ENCODE results near the gene SDHB. TPM values are rescaled to one million over a fixed set of nuclear protein-coding genes. Genes with fewer than 3 reads are reported as not detected.

Gene SDHB
- total RNA-seq, 4 donors from 2014 or later = 238 to 405 (median 328) TPM

DNA sequence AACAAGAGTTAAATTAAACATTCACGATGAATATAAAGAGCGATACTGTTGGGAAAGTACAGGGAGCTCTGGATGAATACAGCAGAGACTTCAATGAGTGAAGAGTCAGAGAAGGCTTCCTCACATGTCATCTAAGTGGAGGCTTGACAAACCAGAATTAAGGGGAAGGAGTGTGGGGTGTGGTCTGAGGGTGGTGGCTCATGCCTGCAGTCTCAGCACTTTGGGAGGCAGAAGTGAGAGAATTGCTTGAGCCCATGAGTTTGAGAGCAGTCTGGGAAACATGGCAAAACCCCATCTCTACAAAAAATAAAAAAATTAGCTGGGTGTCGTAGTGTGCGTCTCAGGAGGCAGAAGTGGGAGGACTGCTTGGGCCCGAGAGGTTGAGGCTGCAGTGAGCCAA lies 8.7 kb downstream of the SDHB start:
- ATAC-seq (no peak), DNase-seq (no peak)
- peak overlapping the region in 1 of 4 donors; percentile 1 for H3K4me3 ChIP-seq
- intact Hi-C loops (cut with DNase I; ENCODE audit: low total_unique reads) (no loop called here), in situ Hi-C loops (cut with MboI; ENCODE audit: low sequenced_read_pairs in 4 of 4) (loop anchor here in 3 of 4 donors (5.0 to 10.0 kb wide), 2 partner anchors 83 to 90 kb away; no protein-coding TSS in a partner anchor)
- H3K36me3 ChIP-seq = peaks cover 0 to 47% of the 10 kb centered on the region in 2 donors
- no peaks in the 10 kb centered on the region for H3K9me3 ChIP-seq
- H3K27ac ChIP-seq = peak overlapping the region in 3 of 4 donors; percentile 26 to 62 (median 40)
- H3K27me3 ChIP-seq = no peaks in the 10 kb centered on the region
- H3K4me1 ChIP-seq = peaks cover 9 to 24% of the 10 kb centered on the region in 2 donors
- TF ChIP-seq POLR2A (IDR thresholded peaks at IDR 0.05) = no peak
- TF ChIP-seq, protein P1, sequence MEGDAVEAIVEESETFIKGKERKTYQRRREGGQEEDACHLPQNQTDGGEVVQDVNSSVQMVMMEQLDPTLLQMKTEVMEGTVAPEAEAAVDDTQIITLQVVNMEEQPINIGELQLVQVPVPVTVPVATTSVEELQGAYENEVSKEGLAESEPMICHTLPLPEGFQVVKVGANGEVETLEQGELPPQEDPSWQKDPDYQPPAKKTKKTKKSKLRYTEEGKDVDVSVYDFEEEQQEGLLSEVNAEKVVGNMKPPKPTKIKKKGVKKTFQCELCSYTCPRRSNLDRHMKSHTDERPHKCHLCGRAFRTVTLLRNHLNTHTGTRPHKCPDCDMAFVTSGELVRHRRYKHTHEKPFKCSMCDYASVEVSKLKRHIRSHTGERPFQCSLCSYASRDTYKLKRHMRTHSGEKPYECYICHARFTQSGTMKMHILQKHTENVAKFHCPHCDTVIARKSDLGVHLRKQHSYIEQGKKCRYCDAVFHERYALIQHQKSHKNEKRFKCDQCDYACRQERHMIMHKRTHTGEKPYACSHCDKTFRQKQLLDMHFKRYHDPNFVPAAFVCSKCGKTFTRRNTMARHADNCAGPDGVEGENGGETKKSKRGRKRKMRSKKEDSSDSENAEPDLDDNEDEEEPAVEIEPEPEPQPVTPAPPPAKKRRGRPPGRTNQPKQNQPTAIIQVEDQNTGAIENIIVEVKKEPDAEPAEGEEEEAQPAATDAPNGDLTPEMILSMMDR (IDR thresholded peaks at IDR 0.05 in 4 of 5, conservative IDR thresholded peaks at IDR 0.05 in 1 of 5) = no peak

DNA sequence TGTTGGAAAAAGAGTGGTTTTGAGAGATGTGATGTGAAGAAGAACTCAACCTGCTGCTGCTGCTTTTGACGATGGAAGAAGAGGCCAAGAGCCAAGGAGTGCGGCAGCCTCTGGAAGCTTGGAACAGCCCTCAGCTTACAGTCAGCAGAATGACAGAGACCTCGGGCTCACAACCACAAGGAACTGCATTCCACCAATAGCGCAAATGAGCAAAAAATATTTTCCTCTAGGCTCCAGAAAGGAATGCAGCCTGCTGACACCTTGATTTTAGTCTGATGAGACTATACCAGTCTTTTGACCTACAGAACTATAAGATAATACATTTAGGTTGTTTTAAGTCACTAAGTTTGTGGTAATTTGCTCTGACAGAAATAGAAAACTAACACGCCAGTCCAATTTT lies 10.2 kb downstream of the SDHB start:
- DNase-seq (no peak), ATAC-seq (no peak)
- H3K9me3 ChIP-seq = no peaks in the 10 kb centered on the region
- TF ChIP-seq, protein P1 (IDR thresholded peaks at IDR 0.05 in 4 of 5, conservative IDR thresholded peaks at IDR 0.05 in 1 of 5) = no peak
- TF ChIP-seq POLR2A (IDR thresholded peaks at IDR 0.05) = no peak
- in situ Hi-C loops (cut with MboI; ENCODE audit: low sequenced_read_pairs in 4 of 4) = loop anchor here in 2 of 4 donors (10.0 kb wide), 1 partner anchor 89 kb away; no protein-coding TSS in a partner anchor
- H3K27ac ChIP-seq = peak overlapping the region in 1 of 4 donors; percentile 24
- H3K4me3 ChIP-seq = no peak overlapping the region
- H3K4me1 ChIP-seq = peaks cover 9 to 24% of the 10 kb centered on the region in 2 donors
- peaks cover 0 to 48% of the 10 kb centered on the region in 2 donors for H3K36me3 ChIP-seq
- intact Hi-C loops (cut with DNase I; ENCODE audit: low total_unique reads) = loop anchor here (1.0 kb wide), 1 partner anchor 14 kb away; no protein-coding TSS in a partner anchor
- no peaks in the 10 kb centered on the region for H3K27me3 ChIP-seq

DNA sequence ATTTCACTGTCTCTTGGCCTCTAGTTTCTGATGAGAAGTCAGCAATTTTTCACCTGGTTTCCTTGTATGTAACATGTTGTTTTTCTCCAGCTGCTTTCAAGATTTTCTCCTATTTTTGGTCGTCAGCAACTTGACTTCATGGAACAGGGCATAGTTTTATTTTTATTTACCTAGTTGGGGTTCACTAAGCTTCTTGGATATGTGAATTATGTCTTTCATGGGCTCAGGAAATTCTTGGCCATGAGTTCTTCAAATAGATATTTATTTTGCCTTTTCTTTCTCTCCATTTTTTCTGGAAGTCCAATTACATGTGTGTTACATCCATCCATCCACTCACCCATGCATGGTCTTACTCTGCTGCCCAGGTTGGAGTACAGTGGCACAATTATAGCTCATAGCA lies 13.7 kb downstream of the SDHB start:
- DNase-seq = no peak
- H3K4me3 ChIP-seq = no peak overlapping the region
- peaks cover 0 to 7% of the 10 kb centered on the region in 2 donors for H3K4me1 ChIP-seq
- TF ChIP-seq, protein P1 (IDR thresholded peaks at IDR 0.05 in 4 of 5, conservative IDR thresholded peaks at IDR 0.05 in 1 of 5) = no peak
- TF ChIP-seq POLR2A (IDR thresholded peaks at IDR 0.05) = no peak
- no peaks in the 10 kb centered on the region for H3K9me3 ChIP-seq
- peaks cover 0 to 57% of the 10 kb centered on the region in 2 donors for H3K36me3 ChIP-seq
- no peaks in the 10 kb centered on the region for H3K27me3 ChIP-seq
- in situ Hi-C loops (cut with MboI; ENCODE audit: low sequenced_read_pairs in 4 of 4) (loop anchor here in 2 of 4 donors (10.0 kb wide), 1 partner anchor 85 kb away; no protein-coding TSS in a partner anchor), intact Hi-C loops (cut with DNase I; ENCODE audit: low total_unique reads) (no loop called here)
- no peak overlapping the region for H3K27ac ChIP-seq
- no peak for ATAC-seq

DNA sequence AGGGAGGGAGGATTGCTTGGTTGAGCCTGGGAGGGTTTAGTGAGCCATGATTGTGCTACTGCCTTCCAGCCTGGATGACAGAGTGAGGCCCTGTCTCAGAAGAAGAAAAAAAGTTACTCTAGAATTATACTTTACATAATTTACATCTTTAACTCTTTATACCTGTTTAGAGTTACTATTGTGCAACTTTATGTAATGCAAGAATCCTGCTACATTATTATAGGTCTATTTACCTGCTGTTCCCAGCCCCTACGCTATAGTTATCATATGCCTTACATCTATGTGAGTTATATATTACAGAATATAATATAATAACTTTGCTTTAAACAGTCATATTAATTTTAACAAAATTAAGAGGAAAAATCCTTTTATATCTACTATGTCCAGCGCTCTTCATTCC lies 14.3 kb downstream of the SDHB start:
- Histone ChIP-seq H3K27me3 (no peaks in the 10 kb centered on the region), H3K4me3 (no peak overlapping the region), H3K9me3 (no peaks in the 10 kb centered on the region), H3K36me3 (peaks cover 0 to 52% of the 10 kb centered on the region in 2 donors), H3K27ac (no peak overlapping the region), H3K4me1 (peaks cover 0 to 2% of the 10 kb centered on the region in 2 donors)
- TF ChIP-seq, protein P1 (IDR thresholded peaks at IDR 0.05 in 4 of 5, conservative IDR thresholded peaks at IDR 0.05 in 1 of 5) = no peak
- TF ChIP-seq POLR2A (IDR thresholded peaks at IDR 0.05) = no peak
- in situ Hi-C loops (cut with MboI; ENCODE audit: low sequenced_read_pairs in 4 of 4) = no loop called here
- intact Hi-C loops (cut with DNase I; ENCODE audit: low total_unique reads) = no loop called here
- ATAC-seq (no peak), DNase-seq (no peak)

DNA sequence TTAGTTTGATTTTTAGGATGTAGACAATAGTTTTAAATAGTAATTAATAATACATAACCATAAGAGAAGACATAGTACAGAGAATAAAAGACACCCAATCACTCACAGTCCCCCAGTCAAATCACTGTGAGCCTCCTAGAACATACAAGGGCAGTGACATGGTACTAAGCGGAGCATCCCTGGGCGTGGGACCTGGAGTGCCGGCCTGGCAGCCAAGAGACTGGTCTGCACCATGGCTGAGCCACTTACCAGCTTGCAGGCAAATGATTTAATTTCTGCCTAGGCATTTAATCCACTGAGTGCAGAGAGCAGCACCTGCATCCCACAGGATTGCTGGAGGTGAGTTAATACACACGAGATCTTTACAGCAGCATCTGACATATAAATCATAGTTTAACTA lies 20.4 kb downstream of the SDHB start:
- Histone ChIP-seq H3K27me3 (no peaks in the 10 kb centered on the region), H3K27ac (no peak overlapping the region), H3K4me1 (no peaks in the 10 kb centered on the region), H3K4me3 (no peak overlapping the region), H3K9me3 (no peaks in the 10 kb centered on the region), H3K36me3 (peaks cover 0 to 44% of the 10 kb centered on the region in 2 donors)
- in situ Hi-C loops (cut with MboI; ENCODE audit: low sequenced_read_pairs in 4 of 4) = no loop called here
- intact Hi-C loops (cut with DNase I; ENCODE audit: low total_unique reads) = no loop called here
- DNase-seq (no peak), ATAC-seq (no peak)
- no peak for TF ChIP-seq POLR2A (IDR thresholded peaks at IDR 0.05)
- TF ChIP-seq, protein P1 (IDR thresholded peaks at IDR 0.05 in 4 of 5, conservative IDR thresholded peaks at IDR 0.05 in 1 of 5) = no peak

All from gastrocnemius medialis (tissue), 4 donors.